COLO668 (cell line): ENCODE measurements around the gene SPIB.

ENCODE experiments used
- DNase-seq: peaks from one replicate; lab custom pipeline; 2025; ENCODE audit not compliant: unreplicated experiment; lab: John Stamatoyannopoulos, UW

The SPIB gene

GRCh38 chr19:50417111-50418081 is 1.3 kb upstream of the SPIB start:
- peak; percentile 63 for DNase-seq

- DNase-seq, result no peak
Measured at GRCh38 chr19:50419022-50419579, 363 bp downstream of the SPIB start.

GRCh38 chr19:50419580-50420035 is 870 bp downstream of the SPIB start:
- DNase-seq, result no peak

- DNase-seq, result no peak
Measured at GRCh38 chr19:50420127-50420526, 1.4 kb downstream of the SPIB start.

- no peak for DNase-seq
Measured at GRCh38 chr19:50420808-50421207, 2.1 kb downstream of the SPIB start.

GRCh38 chr19:50422397-50423278 is 3.9 kb downstream of the SPIB start:
- no peak for DNase-seq

- no peak for DNase-seq
Measured at GRCh38 chr19:50423279-50424113, 4.8 kb downstream of the SPIB start.

GRCh38 chr19:50425581-50425980 is 6.8 kb downstream of the SPIB start:
- no peak for DNase-seq

- DNase-seq, result no peak
Measured at GRCh38 chr19:50427318-50427925, 8.7 kb downstream of the SPIB start.

- DNase-seq, result peak; percentile 8
Measured at GRCh38 chr19:50427997-50428425, 9.3 kb downstream of the SPIB start.

GRCh38 chr19:50428772-50429463 is 10.2 kb downstream of the SPIB start:
- DNase-seq, result no peak

GRCh38 chr19:50430888-50431342 is 12.2 kb downstream of the SPIB start:
- DNase-seq, result no peak

- peak; percentile 74 for DNase-seq
Measured at GRCh38 chr19:50431343-50432220, 12.8 kb downstream of the SPIB start.

- peak; percentile 33 for DNase-seq
Measured at GRCh38 chr19:50432221-50433028, 13.7 kb downstream of the SPIB start, which contains the start of gene MYBPC2. TSS of gene MYBPC2 (plus strand) at chr19:50432892. CDS start at chr19:50432954, 62 bp downstream.

- no peak for DNase-seq
Measured at GRCh38 chr19:50433201-50434180, 14.8 kb downstream of the SPIB start.

GRCh38 chr19:50434525-50434924 is 15.8 kb downstream of the SPIB start:
- peak; percentile 63 for DNase-seq
